ENCODE results near the gene WDR37.

GRCh38 chr10:1063232-1063865, 7.2 kb downstream of the WDR37 start:
- TF ChIP-seq CTCF (conservative IDR thresholded peaks at IDR 0.05; ENCODE audit: low read depth, low read length) (no peak), EZH2phosphoT487 (IDR thresholded peaks at IDR 0.05; ENCODE audit: borderline replicate concordance, low read length) (no peak), EZH2 (IDR thresholded peaks at IDR 0.05; ENCODE audit: low read length, unreplicated experiment) (no peak)
